ENCODE data around the gene PDCD1LG2. TPM values are rescaled to one million over a fixed set of nuclear protein-coding genes. Genes with fewer than 3 reads are reported as not detected.
"Not testable (repeated sequence)": the region's sequence is repeated elsewhere in the genome, so short reads cannot be mapped to it uniquely, and the experiment has no call there.

The PDCD1LG2 gene
- polyA plus RNA-seq, 3 donors: 0.07 to 0.12 (median 0.09) TPM

- no peak for DNase-seq
These were observed 16.4 kb upstream of the PDCD1LG2 start for GRCh38 chr9:5493679-5494511.

DNA sequence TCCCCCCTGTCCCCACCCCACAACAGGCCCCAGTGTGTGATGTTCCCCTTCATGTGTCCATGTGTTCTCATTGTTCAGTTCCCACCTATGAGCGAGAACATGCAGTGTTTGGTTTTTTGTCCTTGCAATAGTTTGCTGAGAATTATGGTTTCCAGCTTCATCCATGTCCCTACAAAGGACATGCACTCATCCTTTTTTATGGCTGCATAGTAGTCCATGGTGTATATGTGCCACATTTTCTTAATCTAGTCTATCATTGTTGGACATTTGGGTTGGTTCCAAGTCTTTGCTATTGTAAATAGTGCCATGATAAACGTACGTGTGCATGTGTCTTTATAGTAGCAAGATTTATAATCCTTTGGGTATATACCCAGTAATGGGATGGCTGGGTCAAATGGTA lies 15.6 kb upstream of the PDCD1LG2 start:
- not testable (repeated sequence) for DNase-seq

DNA sequence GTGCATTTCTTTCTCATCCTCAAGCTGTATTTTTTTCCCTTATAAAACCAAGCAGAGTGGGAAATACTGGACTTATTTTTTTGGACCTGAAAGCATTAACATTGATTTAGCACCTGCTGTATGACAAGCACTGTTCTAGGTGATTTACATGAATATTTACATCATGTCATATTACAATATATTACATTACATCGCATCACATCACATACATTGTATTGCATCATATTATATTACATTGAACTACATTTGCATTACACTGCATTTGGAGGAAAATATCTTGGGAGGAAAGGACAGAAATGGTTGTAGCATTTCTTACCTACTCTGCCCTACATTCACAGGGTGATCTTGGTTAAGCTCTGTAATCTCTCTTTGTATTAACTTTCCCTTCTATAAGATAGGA lies 11.2 kb upstream of the PDCD1LG2 start:
- DNase-seq: no peak

GRCh38 chr9:5499889-5500398 lies 10.4 kb upstream of the PDCD1LG2 start:
- no peak for DNase-seq

- DNase-seq: no peak
These were observed 9.7 kb upstream of the PDCD1LG2 start for GRCh38 chr9:5500441-5501235.

DNA sequence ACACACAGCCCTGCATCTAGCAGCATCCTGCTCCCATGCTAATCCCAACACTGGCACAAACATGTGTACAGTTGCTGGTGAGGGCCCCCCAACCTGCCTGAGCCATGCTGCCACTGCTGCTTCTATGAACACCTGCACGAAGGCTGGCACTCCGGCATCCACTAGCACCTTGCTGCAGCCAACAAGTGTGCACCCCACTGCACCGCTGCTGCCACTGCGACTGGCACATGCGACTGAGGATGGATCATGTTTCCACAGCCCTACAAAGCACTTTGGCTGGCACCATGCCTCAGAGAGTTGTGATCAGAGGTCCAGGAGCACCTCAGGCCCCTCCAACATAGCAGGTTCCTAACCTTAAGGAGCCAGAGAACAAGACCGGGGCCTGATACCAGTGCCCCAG lies 7.8 kb upstream of the PDCD1LG2 start:
- no peak for DNase-seq

- DNase-seq: no peak
These were observed 758 bp upstream of the PDCD1LG2 start for GRCh38 chr9:5509573-5509972.

DNA sequence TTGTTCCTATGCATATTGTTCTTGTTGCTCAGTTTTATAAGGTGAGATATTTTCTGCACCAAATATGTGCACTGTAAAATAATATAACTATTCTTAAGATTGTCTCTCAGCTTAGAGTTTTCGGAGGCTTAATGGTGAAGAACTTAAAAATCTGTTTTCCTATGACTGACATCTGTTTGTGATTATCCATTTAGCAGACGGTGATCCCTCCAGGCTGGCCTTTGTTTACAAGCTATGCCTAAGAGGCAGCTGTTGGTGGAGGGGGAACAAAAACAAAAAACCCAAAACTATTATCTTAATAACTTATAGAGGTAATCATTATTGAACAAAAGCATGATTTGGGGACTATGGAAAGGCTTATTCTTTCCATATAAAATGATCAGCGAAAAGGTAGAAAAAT lies 658 bp downstream of the PDCD1LG2 start:
- no peak for DNase-seq

- DNase-seq: no peak
These were observed 1.1 kb downstream of the PDCD1LG2 start for GRCh38 chr9:5511476-5511875.

DNA sequence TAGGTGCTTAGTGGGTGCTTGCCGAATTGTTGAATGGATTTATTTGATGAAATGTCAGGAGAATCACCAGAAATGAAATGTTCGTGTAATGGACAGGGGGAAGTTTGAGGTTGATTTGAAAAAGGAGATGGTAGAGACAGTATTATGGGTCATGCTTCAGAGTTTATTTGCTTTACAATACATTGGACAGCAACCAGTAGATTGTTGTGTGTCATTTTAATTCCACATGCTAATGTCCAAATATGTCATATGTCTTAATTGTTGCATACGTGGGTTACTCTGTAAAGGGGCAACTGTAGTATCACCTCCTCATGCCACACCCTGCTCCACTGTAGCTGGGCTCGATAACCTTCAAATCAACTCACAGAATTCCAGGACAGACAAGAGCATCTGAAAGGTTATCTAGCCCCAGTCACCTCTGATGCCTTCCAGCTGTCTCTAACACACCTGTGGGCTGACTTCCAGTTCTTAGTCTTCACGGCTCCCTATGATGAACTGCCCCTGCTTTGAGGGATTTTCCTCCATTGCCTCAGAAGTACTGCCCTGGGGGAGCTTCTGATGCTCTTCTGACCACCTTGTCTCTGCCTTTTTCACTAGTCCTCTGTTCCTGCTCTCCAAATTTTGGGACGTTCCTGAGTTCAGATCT lies 1.7 kb downstream of the PDCD1LG2 start:
- no peak for DNase-seq

DNA sequence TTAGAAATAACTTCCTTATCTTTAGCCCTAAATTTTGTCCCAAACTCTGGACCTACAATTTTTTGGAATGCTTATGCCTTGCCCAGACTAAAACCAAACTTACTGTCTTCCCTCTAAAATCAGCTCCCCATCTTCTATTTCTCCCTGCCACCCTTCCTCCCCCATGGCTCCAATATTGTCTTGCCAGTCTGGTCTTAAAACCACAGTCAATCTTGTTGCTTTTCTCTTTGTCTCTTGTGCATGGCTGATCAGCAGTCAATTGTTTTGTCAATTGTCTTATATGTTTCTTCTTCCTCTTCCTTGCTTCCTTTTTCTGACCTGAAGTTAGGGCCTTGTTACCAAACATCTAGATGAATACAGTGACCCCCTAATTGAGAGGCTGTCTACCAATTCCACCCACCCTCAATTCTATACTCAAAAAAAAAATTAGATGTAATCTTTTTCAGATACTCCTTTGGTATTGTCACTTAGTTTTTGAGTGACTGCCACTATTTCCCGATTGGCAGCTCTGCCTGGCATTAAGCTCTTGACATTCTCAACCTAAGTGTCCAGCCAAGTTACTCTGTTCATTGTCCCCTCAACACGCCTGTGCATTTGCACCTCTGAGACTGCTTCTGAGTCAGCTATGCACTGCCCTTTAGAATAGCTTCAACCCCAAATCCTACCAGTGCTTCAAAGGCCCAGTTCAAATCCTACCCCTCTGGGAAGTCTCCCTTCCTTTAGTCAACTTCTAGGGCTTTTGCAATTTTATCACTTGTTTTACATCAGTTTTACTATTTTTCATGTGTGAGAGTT lies 2.5 kb downstream of the PDCD1LG2 start:
- no peak for DNase-seq

DNA sequence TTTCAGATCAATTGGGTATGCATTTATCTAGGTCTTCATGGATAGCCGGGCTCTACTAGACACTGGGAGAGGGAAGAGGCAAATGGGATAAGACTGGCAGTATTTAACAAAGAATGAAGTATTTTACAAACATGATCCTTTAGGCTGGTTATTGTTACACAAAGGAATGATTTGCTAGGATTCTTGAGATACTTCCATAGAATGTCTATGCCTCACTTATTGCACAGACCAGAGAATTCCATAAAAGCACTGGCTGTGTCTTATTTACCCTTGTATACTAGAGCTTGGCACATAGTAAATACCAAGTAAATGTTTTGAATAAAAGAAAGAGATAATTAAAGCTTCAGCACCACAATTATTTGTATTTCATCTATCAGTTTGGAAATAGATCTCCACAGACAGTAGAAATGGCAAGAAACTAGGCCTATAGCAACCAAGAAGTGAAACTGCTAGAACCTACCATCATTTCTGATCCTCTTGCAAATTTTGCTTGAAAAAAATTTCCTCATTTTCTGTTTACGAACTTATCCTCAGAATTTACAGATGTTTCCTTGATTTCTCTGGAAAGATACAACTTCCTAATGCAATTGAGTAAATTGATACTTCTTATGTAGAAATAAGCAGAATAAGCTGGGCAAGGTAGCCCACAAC lies 3.8 kb downstream of the PDCD1LG2 start:
- no peak for DNase-seq

- DNase-seq: no peak
These were observed 4.4 kb downstream of the PDCD1LG2 start for GRCh38 chr9:5514617-5515260.

DNA sequence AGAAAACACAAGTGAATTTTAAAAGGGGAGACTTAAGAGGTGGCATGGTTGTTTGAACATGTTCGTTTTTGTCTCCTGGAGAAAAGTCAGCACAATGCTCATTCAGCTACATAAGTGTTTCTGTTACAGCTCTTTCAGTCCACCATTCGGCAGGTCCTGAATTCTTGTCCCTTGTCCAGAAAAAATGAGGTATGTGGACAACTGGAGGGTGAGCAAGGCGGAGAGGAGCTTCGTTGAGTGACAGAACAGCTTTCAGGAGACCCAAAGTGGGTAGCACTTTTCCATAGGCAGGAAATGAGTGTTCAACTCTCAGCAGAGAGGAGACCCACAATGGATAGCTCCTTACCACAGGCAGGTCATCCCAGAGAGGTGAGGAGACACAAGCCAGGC lies 4.9 kb downstream of the PDCD1LG2 start:
- no peak for DNase-seq

DNA sequence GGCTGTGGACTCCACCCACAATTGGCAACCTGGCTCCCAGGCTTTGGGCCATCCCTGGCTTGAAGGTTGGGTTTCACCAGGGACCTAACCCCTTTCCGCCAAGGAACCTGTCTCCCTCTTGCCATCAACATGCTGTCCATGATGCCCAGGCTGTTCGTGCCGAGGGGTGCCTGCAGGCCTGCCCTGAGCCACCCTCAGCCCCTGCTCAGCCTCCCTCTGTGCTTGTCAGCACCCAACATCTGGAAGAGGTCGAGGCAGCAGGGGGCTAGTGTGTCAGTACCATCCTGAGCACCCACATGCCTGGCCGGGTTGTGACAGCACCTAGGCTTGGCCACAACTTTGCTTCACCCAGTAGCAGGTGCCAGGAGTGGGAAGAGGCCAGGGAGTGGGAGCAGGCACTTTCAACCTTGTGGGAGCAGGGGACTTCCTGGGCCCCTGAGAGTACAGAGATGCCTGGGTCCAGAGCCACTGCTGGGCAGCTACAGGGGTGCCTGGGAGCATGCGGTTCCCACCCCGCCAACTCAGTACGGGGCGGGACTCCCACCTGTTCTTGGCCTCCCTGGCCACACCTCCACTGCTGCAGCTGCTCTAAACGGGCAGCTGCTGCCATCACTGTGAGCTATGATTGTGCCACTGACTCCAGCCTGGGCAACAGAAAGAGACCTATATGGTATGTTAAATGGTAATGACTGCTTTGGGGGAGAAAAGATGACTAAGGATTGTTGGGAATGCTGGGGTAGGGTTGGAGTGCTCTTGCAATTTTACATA lies 6.3 kb downstream of the PDCD1LG2 start:
- DNase-seq: no peak

GRCh38 chr9:5518171-5518936 lies 8.0 kb downstream of the PDCD1LG2 start:
- no peak for DNase-seq

DNA sequence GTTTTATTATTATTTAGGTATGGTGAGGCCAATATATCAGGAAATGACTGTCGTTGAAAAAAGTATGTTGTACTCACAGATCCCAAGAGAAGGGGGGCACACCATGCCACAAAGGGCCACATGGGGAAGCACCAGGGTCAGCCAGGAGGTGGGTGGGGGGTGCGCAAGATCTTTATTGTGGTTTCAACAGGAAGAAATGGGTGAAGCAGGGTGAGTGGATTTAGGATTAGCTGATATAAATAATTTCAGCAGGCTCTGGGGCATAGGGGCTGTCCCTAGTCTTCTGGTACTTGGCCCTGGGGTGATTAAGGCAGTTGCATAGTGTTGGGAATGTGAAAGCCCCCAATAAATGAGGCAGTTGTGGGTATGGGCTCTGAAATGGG lies 8.6 kb downstream of the PDCD1LG2 start:
- no peak for DNase-seq

GRCh38 chr9:5524090-5524489 lies 13.8 kb downstream of the PDCD1LG2 start:
- DNase-seq: no peak

- DNase-seq: no peak
These were observed 19.4 kb downstream of the PDCD1LG2 start for GRCh38 chr9:5529683-5530221.
